AG08396 (cell line): ENCODE measurements around the gene VRK3.
"Not testable (repeated sequence)": the region's sequence is repeated elsewhere in the genome, so short reads cannot be mapped to it uniquely, and the experiment has no call there.

Experiments used
- DNase-seq: peaks from one replicate; pipeline ENCODE4 v3.0.0; 2012; ENCODE audit warnings: low spot score, mixed read lengths

The VRK3 gene

DNA sequence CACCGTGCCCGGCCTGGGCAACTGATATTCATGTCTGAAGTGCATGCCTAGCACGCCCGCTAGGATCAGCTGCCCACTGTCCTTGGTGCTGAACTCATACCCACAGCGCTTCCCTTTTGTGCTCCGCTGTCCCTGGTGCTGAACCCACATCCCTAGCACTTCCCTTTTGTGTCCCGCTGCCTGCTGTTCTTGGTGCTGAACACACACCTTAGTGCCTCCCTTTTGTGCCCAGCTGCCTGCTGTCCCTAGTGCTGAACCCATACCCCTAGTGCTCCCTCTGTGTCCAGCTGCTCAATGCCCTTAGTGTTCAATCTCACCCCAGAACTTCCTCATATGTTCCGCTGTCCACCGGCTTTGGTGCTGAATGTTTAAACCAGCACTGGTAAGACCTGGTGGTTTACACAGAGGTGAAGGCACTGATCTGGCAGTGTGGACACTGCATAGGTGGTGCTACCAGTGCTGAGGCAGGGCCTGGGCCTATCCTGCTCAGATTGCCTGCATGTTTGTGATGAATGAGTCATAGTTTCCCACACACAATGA, 37.9 kb downstream of the VRK3 start:
- peak; percentile 78 for DNase-seq

DNA sequence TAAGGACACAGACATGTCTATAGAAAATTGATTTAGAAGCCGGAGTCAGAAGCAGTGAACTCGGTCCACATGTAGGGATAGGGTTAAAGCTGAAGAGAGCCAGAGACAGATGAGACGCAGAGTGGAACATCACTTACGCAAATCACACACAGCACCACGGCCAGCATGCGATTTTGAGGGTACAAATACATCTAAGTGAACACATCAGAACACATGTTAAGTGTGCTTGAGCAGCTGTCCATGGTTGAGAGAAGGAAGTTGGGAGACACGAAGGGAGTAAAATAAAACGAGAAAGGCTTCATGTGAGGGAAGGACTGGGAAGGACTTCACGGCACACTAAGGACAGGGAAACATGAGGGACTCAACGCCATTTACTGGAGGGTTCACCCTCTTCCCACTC, 38.8 kb downstream of the VRK3 start:
- DNase-seq, result no peak

GRCh38 chr19:49985871-49986270, 39.3 kb downstream of the VRK3 start:
- DNase-seq, result no peak

- DNase-seq, result no peak
Measured at GRCh38 chr19:49984491-49984890, 40.7 kb downstream of the VRK3 start.

- DNase-seq, result peak; percentile 53
Measured at GRCh38 chr19:49983645-49984229, 41.4 kb downstream of the VRK3 start.

- no peak for DNase-seq
Measured at GRCh38 chr19:49981603-49982593, 43.3 kb downstream of the VRK3 start.

GRCh38 chr19:49978324-49978723, 46.8 kb downstream of the VRK3 start:
- DNase-seq, result no peak

GRCh38 chr19:49977881-49978280, 47.3 kb downstream of the VRK3 start:
- no peak for DNase-seq

- no peak for DNase-seq
Measured at GRCh38 chr19:49977076-49977475, 48.1 kb downstream of the VRK3 start.

DNA sequence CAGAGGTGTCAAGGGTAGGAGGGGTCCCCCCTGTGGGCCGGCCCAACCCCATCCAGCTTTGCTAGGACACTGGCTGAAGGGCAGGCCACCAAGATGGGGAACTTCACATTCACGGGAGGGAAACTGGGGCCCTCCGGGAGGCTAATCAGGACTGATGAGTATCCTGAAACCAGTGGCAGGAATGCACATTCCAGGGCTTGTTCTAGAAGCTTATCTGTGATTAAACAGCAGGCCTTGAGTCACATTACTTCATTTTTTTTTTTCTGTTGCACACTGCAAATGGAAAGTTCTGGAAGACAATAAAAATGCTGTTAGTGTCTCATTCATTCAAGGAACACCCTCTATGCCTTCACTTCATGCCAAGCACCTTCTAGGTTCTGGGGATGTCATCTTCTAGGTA, 48.7 kb downstream of the VRK3 start:
- DNase-seq, result peak; percentile 33

DNA sequence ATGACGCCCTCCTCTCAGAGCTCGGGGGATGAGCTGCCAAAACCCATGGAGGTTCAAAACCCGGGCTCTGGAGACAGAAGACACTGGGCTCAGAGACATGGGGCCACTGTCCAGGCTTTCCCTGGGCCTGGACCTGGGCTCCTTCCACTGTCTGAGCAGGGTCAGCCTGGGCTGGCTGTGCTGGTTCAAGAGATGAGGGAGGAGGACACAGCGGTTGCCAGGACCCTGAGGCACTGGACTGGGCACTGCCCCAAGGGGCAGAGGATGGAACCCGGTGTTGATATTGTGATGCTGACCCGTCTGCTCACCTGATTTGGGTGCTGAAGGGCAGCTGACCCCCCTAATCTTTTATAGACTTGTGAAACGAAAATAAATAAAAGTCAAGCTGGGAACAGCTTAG, 50.1 kb downstream of the VRK3 start:
- DNase-seq, result no peak

- DNase-seq, result no peak
Measured at GRCh38 chr19:49973987-49974386, 51.2 kb downstream of the VRK3 start.

- no peak for DNase-seq
Measured at GRCh38 chr19:49972841-49973240, 52.3 kb downstream of the VRK3 start.

GRCh38 chr19:49971991-49972411, 53.2 kb downstream of the VRK3 start:
- DNase-seq, result no peak

GRCh38 chr19:49969355-49969754, 55.8 kb downstream of the VRK3 start:
- DNase-seq, result not testable (repeated sequence)

- no peak for DNase-seq
Measured at GRCh38 chr19:49968279-49968922, 56.8 kb downstream of the VRK3 start.

DNA sequence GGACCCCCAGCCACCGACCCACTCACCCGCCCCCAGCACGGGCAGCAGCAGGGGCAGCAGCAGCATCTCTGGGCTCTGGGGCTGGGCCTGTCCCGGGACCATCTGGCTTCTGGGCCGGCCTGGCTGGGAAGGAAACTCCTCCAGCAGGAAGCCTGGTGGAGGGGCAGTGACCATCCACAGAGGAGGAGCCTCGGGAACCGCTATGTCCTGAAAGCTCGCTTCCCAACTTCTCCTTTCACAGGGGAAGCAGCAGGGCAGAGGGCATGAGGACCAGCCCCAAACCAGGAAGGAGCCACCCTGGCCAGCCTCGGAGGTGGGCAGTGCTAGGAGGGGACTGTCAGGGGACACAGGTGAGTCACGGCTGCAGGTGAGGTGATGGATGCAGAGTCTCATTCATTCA, 64.2 kb downstream of the VRK3 start, which contains the start of gene SIGLEC11:
Gene SIGLEC11 (minus strand): TSS at position 193 of the 400 bp plus-strand sequence. CDS start 91 bp downstream, at position 102.
- DNase-seq, result not testable (repeated sequence)

DNA sequence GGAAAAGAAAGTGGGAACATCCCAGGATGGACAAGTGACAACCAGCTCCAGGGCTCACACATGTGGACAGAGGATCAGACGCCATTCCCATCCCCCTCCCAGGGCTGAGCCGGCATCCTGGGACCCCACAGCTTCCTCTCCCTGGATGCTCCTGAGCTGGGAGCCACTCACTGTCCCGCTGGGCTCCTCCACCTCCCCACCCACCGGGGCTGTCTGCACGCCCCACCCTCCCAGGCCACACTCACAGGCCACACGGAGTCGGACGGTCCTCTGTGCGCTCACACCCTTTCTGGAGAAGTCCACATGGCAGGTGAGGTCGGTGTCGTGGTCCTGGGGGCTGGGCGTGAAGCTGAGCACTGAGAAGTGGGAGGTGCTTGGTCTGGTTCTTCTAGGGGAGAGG, 65.3 kb downstream of the VRK3 start:
- not testable (repeated sequence) for DNase-seq

DNA sequence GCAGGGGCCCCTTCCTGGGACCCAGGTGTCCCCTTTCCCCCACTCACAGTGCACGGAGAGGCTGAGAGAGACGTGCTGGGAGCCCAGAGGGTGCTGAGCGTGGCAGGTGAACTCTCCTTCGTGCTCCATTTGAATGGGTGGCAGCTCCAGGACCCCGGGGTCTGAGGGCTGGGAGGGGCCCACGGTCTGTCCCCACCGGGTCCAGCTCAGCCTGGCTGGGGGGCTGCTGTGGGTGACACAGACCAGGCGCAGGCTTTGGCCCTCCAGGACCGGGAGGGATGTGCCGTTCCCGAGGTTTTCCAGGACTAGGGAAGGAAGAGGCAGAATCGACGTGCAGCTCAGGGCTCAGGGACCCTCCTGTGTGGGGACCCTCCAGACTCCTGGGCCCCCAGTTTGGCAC, 66.6 kb downstream of the VRK3 start:
- DNase-seq, result not testable (repeated sequence)

DNA sequence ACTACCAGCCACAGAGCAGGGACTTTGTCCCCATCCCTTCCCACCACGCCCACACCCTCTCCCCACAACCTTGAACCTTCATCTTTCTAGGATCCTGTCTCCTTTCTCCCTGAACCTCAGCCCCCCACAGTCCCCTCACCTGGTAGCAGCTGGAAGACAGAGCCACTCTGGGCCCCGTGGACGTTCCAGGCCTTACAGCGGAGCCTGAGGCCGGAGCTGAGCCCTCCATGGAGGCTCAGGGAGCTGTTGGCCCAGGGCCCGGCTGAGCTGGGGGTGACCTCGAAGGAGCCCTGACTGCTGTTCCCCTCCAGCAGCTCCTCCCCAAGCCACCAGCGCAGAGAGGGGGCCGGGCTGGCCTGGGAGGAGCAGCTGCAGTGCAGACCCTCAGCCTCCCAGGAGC, 67.0 kb downstream of the VRK3 start:
- DNase-seq, result not testable (repeated sequence)

- no peak for DNase-seq
Measured at GRCh38 chr19:49957262-49957915, 67.8 kb downstream of the VRK3 start.

DNA sequence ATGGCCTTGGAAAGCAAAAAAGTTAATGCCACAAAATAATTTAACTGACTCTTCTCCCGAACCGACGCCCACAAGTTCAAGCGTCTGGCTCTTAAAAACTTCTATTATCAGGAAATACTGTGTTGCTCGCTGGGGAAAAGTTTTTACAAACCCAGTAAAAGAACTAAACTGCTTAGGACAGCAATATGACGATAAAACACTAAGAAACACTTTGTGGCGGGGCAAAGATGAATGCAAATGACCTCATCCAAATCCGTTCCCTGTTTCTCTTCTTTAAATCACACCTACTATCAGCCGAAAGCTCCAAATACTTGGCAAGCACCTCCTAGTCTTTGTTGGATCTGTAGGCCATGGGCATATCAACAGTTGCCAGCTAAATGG, 69.1 kb downstream of the VRK3 start:
- no peak for DNase-seq
